ENCODE data around the gene STPG3.
A peak's percentile ranks its signal among the peaks of the same experiment; 100 is the strongest.

Gene STPG3

DNA sequence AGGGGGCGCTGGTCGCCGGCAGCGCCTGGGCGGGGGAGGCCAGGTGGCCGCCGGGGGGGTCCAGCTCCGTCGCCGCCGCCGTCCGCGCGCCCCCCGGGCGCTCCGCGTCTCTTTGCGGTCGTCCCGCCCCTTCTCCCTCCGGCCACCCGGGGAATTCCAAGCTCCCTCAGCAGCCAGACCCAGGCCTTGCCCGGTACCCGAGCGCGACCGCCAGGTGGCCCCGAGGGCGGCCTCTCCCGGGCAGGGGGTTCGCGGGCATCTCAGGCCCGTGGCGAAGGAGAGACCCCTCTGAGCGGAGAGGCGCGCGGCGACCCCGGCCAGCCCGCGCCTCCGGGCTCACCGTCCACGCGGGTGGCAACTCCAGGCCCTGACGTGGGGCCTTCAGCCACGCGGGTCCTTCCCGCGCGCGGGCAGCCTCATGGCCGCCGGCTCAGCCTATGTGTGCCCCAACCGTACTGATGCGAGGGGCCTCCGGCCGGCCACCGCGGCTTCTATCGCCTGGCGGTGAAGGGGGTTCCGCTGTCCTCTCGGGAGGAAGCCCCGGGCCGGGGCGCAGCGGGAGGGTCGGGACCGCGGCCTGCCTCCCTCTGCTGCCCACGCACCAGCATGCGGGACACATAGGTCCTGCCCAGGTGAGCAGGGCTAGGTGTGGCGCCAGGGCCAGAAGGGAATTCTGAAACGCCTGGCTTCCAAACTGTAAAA is 51.5 kb downstream of the STPG3 start:
- DNase-seq (ENCODE audit: low spot score): peak; percentile 77
